CD4-positive, alpha-beta T cell treated with Interleukin-6 at 100 ng/mL for 8 hours (primary cell): Measurements from ENCODE around the gene IL3RA.
"Not testable (repeated sequence)": the region's sequence is repeated elsewhere in the genome, so short reads cannot be mapped to it uniquely, and the experiment has no call there.

Experiments used
- DNase-seq: peaks from one replicate; pipeline ENCODE4 v3.0.0-alpha.2; 2020; ENCODE audit warnings: mixed read lengths, low spot score

Gene IL3RA

GRCh38 chrX:1332433-1332832 is 4.2 kb upstream of the IL3RA start:
- DNase-seq, result not testable (repeated sequence)

DNA sequence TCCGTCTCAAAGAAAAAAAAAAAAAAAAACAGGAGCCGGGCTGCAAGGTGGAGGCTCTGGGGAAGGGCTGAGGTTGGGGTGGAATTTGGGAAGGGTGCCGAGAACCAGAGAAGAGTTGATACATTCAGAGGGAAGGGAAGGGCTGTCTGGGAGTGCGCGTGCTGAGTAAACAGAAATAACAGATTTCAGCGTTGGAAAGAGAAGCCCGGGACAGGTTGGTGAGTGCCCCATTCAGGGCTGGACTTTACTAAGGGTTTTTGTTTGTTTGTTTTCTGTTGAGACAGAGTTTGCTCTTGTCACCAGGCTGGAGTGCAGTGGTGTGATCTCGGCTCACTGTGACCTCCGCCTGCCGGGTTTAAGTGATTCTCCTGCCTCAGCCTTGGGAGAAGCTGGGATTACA is 1.7 kb upstream of the IL3RA start:
- DNase-seq, result no peak

- no peak for DNase-seq
Measured at GRCh38 chrX:1336948-1337779, 579 bp downstream of the IL3RA start.

DNA sequence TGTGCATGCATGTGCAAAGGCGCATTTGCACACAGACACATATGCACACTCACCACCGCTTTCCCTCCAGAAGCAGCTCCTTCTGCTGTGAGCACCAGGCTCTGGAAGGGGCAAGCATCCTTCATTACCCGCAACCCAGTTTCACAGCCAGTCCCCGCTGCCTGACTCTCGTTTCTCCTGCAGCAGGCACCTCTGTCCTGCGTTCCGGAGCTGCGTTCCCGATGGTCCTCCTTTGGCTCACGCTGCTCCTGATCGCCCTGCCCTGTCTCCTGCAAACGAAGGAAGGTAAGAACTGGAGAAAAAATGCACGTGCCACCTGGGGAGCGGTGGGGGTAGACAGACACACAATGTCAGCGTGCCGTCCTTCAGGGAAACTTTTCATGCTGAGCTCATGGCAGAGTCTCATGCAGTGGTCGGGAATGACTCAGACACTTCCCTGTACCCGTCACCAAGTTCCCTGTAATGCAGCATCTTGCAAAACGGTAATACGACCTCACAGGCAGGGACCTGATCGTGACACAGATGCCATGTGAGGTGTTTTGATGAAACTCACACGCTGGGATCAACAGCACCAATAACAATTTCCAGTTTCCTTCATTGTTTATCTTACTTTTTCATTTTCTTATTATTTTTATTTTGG is 5.1 kb downstream of the IL3RA start:
- DNase-seq, result no peak

DNA sequence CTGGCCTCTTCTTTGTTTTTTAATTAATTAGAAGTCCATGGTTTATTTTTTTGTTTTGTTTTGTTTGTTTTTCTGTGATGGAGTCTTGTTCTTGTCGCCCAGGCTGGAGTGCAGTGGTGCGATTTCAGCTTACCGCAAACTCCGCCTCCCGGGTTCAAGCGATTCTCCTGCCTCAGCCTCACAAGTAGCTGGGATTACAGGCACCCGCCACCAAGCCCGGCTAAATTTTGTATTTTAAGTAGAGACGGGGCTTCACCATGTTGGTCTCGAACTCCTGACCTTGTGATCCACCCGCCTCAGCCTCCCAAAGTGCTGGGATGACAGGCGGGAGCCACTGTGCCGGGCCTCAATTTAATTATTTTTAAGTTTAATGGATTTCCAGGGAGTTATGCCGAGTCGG is 13.0 kb downstream of the IL3RA start:
- not testable (repeated sequence) for DNase-seq

- no peak for DNase-seq
Measured at GRCh38 chrX:1351981-1352714, 15.6 kb downstream of the IL3RA start.

- DNase-seq, result no peak
Measured at GRCh38 chrX:1354036-1355019, 17.7 kb downstream of the IL3RA start.

- no peak for DNase-seq
Measured at GRCh38 chrX:1355131-1356046, 18.8 kb downstream of the IL3RA start.

- no peak for DNase-seq
Measured at GRCh38 chrX:1357993-1358392, 21.4 kb downstream of the IL3RA start.

GRCh38 chrX:1358793-1359476 is 22.4 kb downstream of the IL3RA start:
- no peak for DNase-seq

- DNase-seq, result no peak
Measured at GRCh38 chrX:1359477-1359873, 22.9 kb downstream of the IL3RA start.

DNA sequence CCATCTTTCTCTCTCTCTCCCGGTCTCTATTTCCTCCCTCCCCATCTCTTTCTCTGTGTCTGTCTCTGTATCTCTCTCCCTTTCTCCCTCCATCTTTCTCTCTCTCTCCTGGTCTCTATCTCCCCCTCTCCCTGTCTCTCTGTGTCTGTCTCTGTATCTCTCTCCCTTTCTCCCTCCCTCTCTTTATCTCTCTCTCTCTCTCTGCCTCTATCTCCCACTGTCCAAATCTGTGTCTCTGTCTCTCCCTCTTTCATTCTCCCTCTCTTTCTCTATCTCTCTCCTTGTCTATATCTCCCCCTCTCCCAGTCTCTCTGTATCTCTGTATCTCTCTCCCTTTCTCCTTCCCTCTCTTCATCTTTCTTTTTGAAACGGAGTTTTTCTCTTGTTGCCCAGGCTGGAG is 23.6 kb downstream of the IL3RA start:
- no peak for DNase-seq

- no peak for DNase-seq
Measured at GRCh38 chrX:1361275-1361674, 24.7 kb downstream of the IL3RA start.

GRCh38 chrX:1361910-1362309 is 25.3 kb downstream of the IL3RA start:
- DNase-seq, result no peak

DNA sequence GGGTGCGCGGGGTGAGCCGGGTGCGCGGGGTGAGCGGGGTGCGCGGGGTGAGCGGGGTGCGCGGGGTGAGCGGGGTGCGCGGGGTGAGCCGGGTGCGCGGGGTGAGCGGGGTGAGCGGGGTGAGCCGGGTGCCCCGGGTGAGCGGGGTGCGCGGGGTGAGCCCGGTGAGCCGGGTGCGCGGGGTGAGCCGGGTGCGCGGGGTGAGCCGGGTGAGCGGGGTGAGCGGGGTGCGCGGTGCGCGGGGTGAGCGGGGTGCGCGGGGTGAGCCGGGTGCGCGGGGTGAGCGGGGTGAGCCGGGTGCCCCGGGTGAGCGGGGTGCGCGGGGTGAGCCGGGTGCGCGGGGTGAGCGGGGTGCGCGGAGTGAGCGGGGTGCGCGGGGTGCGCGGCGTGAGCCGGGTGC is 29.8 kb downstream of the IL3RA start:
- not testable (repeated sequence) for DNase-seq

- DNase-seq, result no peak
Measured at GRCh38 chrX:1368385-1368698, 31.8 kb downstream of the IL3RA start.

DNA sequence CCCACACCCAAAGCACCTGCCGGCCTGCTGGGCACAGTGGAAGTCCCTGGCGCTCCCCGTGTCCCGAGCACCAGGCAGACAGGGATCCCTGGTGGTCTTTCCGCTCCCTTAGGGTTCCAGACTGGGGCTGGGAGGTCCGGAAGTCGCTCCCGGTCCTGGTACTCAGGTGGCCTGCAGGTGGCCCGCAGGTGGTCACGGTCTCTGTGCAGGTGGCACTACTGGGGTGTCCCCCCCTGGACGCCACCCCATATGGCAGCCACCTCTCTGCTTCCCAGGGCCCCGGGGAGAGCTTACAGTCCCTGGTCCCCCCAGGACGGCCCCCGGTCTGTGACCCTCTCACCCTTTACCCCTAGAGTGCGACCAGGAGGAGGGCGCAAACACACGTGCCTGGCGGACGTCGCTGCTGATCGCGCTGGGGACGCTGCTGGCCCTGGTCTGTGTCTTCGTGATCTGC is 41.7 kb downstream of the IL3RA start:
- DNase-seq, result no peak

DNA sequence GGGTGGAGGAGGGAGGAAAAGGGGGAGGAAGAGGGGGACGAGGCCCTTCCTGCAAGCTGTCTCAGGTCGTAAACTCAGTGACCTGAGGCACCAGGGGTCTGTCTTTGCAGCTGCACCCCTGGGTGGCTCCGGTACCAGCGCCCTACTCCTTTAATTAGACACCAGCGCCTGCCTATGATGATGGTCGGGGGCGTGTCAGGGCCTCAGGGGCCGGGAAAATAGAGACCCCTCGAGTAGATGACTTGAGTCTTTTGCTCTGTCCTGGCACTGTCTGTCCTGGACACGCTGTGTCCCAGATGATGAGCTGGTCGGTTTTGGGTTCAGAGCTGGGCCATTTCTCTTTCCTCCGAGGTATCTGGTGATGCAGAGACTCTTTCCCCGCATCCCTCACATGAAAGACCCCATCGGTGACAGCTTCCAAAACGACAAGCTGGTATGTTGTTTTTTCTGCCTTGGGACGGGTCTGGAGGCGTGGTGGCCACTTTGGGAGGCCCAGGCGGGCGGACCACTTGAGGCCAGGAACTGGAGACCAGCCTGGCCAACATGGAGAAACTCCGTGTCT is 44.2 kb downstream of the IL3RA start:
- DNase-seq, result no peak

GRCh38 chrX:1384658-1385252 is 48.2 kb downstream of the IL3RA start:
- no peak for DNase-seq
